Fibroblast of skin of right biceps (primary cell): ENCODE data around the gene HAUS8.
"Not testable (repeated sequence)": the region's sequence is repeated elsewhere in the genome, so short reads cannot be mapped to it uniquely, and the experiment has no call there.

Source experiments
- DNase-seq: peaks from one replicate; pipeline ENCODE4 v3.0.0-alpha.2; 2013

Gene HAUS8

DNA sequence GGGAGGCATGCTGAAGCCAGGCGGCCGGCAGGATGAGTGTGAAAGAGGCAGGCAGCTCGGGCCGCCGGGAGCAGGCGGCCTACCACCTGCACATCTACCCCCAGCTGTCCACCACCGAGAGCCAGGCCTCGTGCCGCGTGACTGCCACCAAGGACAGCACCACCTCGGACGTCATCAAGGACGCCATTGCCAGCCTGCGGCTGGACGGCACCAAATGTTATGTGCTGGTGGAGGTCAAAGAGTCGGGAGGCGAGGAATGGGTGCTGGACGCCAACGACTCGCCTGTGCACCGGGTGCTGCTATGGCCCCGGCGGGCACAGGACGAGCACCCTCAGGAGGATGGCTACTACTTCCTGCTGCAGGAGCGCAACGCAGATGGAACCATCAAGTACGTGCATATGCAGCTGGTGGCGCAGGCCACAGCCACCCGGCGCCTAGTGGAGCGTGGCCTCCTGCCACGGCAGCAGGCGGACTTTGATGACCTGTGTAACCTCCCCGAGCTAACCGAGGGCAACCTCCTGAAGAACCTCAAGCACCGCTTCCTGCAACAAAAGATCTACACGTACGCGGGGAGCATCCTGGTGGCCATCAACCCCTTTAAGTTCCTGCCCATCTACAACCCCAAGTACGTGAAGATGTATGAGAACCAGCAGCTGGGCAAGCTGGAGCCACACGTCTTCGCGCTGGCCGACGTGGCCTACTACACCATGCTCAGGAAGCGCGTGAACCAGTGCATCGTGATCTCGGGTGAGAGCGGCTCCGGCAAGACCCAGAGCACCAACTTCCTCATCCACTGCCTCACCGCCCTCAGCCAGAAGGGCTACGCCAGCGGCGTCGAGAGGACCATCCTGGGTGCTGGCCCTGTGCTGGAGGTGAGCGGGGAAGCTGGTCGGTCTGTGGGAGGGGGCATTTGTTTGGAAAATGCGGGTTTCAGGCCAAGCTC, 26.7 kb upstream of the HAUS8 start:
- DNase-seq = no peak

- no peak for DNase-seq
Measured at GRCh38 chr19:17098326-17098725, 23.1 kb upstream of the HAUS8 start.

DNA sequence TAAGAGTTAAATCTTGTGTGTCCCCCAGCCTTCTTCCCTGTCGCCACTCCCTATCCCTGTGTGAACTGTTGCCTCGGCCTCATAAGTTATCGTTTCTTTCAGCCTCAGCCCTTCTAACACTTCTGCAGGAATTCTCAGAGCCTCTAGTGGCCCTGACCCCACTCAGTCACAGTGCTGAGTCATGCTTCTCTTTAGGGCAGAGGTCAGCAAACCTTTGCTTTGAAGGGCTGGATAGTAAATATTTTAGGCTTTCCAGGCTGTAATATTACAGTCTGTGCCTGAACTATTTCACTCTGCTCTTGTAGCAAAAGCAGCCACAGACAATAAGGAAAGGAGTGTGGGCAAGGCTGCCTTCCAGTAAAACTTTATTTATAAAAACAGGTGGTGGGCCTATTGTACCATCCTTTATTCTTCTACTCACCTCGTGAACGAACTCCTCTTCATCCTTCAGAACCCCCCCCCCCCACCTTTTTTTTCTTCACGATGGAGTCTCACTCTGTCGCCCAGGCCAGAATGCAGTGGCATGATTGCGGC, 22.4 kb upstream of the HAUS8 start:
- peak; percentile 40 for DNase-seq

GRCh38 chr19:17095141-17095919, 20.1 kb upstream of the HAUS8 start:
- peak; percentile 74 for DNase-seq

DNA sequence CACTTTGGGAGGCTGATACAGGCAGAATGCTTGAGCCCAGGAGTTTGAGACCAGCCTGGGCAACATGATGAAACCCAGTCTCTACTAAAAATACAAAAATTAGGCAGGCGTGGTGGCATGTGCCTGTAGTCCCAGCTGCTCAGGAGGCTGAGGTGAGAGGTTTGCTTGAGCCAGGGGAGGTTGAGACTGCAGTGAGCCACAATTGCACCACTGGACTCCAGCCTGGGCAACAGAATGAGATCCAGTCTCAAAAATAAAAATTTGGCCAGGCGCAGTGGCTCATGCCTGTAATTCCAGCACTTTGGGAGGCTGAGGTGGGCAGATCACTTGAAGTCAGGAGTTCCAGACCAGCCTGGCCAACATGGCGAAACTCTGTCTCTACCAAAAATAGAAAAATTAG, 19.4 kb upstream of the HAUS8 start:
- DNase-seq = not testable (repeated sequence)

- no peak for DNase-seq
Measured at GRCh38 chr19:17092696-17093095, 17.4 kb upstream of the HAUS8 start.

DNA sequence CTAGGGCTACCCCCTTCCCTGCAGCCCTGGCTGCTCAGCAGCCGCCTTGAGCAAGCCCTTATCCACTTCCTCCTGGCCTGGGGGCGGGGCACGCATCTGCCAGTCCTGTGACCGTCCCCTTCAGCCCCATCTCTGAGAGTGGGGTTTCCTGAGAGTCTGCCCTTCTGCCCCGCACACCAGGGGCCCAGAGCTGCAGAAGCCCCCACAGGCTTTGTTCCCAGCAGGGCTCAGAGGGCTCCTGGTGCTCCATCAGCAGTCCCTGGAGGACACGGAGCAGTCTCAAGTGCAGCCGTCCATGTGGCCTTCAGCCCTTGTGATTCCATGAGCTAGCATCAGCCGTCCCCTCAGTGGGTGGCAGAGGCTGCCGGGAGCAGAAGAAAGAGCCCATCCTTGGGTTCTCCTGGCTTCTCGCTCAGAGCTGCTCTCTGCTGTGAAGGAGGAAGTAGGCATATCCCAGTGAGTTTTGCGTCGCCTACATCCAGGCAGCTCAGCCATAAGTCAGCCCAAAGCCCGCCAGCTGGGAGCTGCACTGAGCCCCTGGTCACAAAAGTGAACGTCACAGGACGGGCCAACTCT, 16.6 kb upstream of the HAUS8 start:
- DNase-seq = no peak

DNA sequence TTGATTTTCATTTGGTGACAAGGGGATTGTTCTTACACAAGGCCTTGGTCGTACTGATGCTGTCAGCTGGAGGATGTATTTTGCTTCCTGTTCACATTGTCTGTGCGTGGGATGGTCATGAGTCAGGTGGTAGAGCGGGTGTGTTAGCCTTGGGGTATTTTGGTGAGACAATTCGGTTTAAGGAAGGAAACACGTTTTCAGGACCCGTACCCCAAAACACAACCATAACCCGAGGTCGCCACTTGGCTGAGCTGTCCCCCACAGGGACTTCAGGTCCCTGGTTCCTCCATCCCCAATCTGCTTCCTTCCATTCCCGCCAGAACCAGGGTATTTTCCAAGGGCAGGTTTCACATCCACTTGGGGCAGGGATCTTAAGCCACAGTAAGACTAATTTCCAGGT, 15.3 kb upstream of the HAUS8 start:
- peak; percentile 39 for DNase-seq

DNA sequence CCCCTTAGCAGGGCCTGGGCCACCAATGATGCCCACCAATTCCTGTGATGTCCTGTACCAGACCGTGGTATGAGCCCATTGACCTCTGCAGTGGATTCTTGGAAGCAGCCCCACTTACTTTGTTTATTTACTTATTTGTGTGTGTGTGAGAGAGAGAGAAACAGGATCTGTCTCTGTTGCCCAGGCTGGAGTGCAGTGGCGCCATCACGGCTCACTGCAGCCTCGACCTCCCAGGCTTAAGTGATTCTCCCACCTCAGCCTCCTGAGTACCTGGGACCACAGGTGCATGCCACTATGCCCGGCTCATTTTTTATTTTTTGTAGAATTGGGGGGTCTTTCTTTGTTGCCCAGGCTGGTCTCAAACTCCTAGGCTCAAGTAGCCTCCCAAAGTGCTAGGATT, 13.3 kb upstream of the HAUS8 start:
- no peak for DNase-seq

- no peak for DNase-seq
Measured at GRCh38 chr19:17086834-17087233, 11.6 kb upstream of the HAUS8 start.

GRCh38 chr19:17086120-17086519, 10.9 kb upstream of the HAUS8 start:
- no peak for DNase-seq

DNA sequence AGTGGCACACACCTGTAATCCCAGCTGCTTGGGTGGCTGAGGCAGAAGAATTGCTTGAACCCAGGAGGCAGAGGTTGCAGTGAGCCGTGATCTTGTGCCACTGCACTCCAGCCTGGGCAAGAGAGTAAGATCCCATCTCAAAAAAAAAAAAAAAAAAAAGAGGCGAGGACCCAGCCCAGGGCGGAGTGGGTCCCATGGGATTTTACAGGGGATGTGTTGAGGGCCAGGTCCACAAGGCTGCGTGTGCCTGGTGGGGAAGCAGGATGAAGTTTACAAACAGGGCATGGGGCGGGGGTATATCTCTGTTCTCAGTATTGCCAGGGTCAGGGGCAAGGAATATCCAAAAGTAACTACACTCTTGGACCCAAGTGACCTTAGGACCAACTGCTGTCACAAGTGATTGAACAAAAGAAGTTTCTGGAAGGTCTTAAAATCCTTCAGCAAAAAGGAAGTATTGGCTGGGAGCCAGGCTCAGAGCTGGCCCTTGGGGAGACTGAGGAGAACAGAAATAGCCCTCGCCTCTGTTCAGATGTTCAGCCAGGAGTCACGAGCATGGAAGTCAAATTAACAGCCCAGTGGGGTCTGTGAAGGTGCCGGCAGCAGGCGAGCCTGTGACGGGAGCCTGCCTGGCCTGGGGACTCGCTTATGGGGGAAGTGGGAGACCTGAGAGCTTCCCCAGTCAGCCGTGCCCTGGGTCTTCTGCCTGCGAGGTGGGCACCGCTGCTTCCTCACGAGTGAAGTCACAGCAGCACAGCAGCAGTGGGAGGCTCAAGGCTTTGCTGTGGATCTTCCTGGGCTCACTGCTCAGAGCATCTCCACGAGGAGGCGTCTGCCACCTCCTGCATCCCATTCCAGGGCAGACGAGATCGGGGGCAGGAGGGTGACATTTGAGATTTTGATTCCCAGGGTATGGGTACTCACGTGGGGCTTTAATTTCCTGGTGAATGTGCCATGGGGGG, 6.7 kb upstream of the HAUS8 start:
- no peak for DNase-seq

DNA sequence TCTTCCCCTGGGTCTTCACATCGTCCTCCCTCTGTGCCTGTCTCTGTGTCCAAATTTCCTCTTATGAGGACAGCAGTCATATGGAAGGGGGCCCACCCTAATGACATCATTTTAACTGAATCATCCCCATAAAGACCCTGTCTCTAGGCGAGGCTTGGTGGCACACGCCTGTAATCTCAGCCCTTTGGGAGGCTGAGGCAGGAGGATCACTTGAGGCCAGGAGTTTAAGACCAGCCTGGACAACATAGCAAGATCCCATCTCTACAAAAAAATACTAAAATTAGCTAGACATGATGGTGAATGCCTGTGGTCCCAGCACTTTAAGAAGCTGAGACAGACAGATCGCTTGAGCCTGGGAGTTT, 5.2 kb upstream of the HAUS8 start:
- no peak for DNase-seq

- DNase-seq = peak; percentile 99
Measured at GRCh38 chr19:17079710-17080439, 4.6 kb upstream of the HAUS8 start.

- no peak for DNase-seq
Measured at GRCh38 chr19:17078920-17079709, 3.9 kb upstream of the HAUS8 start.

- no peak for DNase-seq
Measured at GRCh38 chr19:17078036-17078919, 3.0 kb upstream of the HAUS8 start.

GRCh38 chr19:17077447-17078028, 2.3 kb upstream of the HAUS8 start:
- no peak for DNase-seq

DNA sequence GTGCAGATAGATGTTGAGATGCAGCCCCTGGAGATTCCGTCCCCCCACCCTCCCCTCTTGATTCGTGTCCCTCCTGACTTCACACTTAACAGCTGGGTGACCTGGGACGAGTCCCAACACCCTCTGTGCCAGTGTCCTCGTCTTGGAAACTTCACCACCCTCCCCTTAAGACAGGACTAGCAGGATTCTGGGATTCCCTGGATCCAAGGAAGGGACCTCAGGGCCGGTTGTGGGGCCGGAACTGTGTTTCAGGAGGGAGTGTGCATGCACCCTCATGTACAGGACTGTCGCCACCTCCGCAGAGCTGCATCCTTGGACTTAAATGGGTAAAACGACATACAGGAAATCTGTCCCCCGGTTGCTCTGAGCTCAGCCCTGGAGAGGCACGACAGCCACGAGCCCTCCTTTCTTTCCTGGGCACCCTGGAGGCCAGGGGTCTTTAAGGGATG, 1.3 kb upstream of the HAUS8 start:
- DNase-seq = peak; percentile 18
